SJCRH30 (cell line): ENCODE data around the gene TIAM2. TPM values are rescaled to one million over a fixed set of nuclear protein-coding genes. Genes with fewer than 3 reads are reported as not detected.
"Not testable (repeated sequence)": the region's sequence is repeated elsewhere in the genome, so short reads cannot be mapped to it uniquely, and the experiment has no call there.

Source experiments
- DNase-seq, 2 experiments: peaks; one replicate each; pipeline ENCODE4 v3.0.0-alpha.2; 2015 to 2020
- H3K27ac ChIP-seq: fragments of 250-450 bp; sonication (Bioruptor Pico); 2 replicates; pipeline ENCODE4 v1.5.1; 2020; ENCODE audit warnings: mild to moderate bottlenecking, moderate library complexity
- H3K27me3 ChIP-seq: fragments of 250-450 bp; sonication (Bioruptor Pico); 2 replicates; pipeline ENCODE4 v1.5.1; 2020; ENCODE audit warnings: mild to moderate bottlenecking, moderate library complexity
- H3K36me3 ChIP-seq: fragments of 250-450 bp; sonication (Bioruptor Pico); 2 replicates; pipeline ENCODE4 v1.5.1; 2020; ENCODE audit warnings: mild to moderate bottlenecking, moderate library complexity
- H3K4me1 ChIP-seq: fragments of 250-450 bp; sonication (Bioruptor Pico); 2 replicates; pipeline ENCODE4 v1.5.1; 2020; ENCODE audit warnings: mild to moderate bottlenecking, moderate library complexity
- H3K4me3 ChIP-seq: fragments of 250-450 bp; sonication (Bioruptor Pico); 2 replicates; pipeline ENCODE4 v1.5.1; 2020; ENCODE audit warnings: mild to moderate bottlenecking, moderate library complexity
- H3K9me3 ChIP-seq: fragments of 250-450 bp; sonication (Bioruptor Pico); replicated peaks from 2 replicates; pipeline ENCODE4 v1.5.1; 2020; ENCODE audit warnings: mild to moderate bottlenecking, moderate library complexity
- total RNA-seq: library from RNA; depleted of rRNA; stranded (reverse); fragments of >200 nt; shearing (Covaris generic); gene quantifications from 2 replicates; pipeline ENCODE4 v1.2.3, GENCODE V29; 2014

The TIAM2 gene
- total RNA-seq, 1 experiment from 2014 or later: 23.8 TPM

DNA sequence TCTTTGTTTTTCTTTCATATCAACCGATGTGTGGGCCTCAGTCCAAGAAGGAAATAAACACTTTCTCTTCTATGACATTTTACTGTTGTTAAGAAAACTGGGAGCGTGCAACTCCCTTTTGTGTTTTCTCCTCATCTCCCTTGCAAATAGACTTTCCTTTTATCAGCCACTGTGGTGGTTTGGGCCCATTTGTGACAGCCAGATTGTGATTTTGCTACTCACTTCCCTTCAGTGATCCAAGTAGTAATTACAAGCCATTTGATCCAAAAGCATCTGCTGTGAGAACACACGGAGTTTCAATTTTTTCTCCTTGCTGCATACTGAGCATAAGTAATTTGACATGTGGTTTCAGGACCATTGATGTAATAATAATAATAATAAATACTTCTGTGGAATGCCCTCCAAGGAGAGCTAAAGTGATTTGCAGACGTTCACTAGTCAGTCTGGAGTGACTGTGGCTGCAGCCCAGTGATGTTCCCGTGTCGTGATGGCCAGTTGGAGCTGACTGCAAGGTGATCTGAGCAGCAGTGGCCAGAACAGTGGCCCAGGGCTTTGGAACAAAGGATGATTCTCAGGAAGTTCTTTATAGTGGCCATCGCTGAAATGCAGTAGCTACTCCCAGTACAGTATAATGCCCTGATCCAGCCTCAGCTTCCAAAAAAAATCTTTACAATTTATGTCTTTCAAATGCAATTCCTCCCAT is 176.8 kb downstream of the TIAM2 start:
- H3K4me3 ChIP-seq: no peak overlapping the region
- no peak for DNase-seq
- no peaks in the 10 kb centered on the region for H3K27me3 ChIP-seq
- H3K36me3 ChIP-seq: 0 out of 2 replicates have a peak, but pooled peaks cover 8% of the 10 kb centered on the region
- peaks cover 12% of the 10 kb centered on the region for H3K4me1 ChIP-seq
- H3K27ac ChIP-seq: no peak overlapping the region; the same call in 1 of the 2 replicates
- no peaks in the 10 kb centered on the region for H3K9me3 ChIP-seq

GRCh38 chr6:155173488-155173887 is 178.4 kb downstream of the TIAM2 start:
- Histone ChIP-seq H3K36me3 (no peaks in the 10 kb centered on the region), H3K9me3 (no peaks in the 10 kb centered on the region), H3K27me3 (no peaks in the 10 kb centered on the region), H3K27ac (no peak overlapping the region), H3K4me1 (peaks cover 12% of the 10 kb centered on the region), H3K4me3 (no peak overlapping the region)
- DNase-seq: no peak

DNA sequence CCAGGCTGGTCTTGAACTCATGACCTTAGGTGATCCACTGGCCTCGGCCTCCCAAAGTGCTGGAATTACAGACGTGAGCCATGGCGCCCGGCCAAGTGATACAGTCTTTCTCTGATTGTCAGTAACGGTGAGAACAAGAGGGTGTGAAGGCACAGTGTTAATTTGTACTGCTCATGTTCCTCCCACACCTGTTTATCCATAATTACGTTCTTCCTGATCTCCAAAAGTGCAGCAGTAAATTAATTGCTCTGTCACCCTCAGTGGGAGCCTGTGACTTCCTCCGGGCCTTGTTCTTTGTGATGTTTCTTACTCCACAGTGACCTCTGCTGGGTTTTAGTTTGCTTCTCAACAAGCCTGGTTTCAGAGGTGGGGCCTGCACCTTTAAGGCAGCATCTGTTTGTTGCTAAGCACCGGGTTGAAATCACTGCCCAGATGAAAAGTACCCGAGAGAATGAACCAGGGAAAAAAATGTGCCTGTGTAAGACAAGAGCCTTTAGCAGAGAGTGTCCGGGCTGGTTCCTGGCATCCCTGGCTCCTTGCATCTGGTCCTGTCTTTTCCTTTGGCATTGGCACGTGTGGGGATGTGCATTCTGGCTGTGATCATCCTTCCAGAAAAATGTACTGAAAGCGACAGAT is 179.6 kb downstream of the TIAM2 start:
- Histone ChIP-seq H3K36me3 (peaks cover 6% of the 10 kb centered on the region; the same call in 1 of the 2 replicates), H3K4me1 (peaks cover 12% of the 10 kb centered on the region), H3K27ac (no peak overlapping the region), H3K4me3 (no peak overlapping the region), H3K27me3 (no peaks in the 10 kb centered on the region), H3K9me3 (no peaks in the 10 kb centered on the region)
- DNase-seq: peak; percentile 73 to 89

DNA sequence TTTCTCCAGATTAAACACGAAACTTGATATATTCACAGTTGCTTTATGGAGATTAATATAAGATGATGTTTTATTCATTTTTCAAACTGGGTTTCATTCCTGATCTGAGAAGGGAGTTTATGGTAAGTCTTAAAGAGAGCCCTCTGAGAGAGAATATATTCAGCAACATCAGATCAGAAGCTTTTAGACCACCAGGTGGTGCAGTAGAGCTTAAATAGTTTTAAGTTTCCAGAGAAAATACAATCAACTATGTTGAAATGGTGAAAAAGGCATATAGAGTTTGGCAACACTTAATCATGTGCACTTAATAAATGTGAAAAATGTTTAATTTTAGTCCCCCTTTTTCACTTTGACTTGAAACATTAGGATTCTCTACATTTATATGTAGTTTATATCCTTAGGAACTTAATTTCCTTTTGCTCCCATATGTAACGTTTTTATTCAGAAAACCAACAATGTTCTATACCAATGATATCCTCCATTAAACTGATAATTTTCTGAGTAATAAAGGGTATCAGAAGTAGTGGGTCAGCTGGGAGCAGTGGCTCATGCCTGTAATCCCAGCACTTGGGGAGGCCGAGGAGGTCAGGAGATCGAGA is 182.3 kb downstream of the TIAM2 start:
- no peaks in the 10 kb centered on the region for H3K4me1 ChIP-seq
- peak; percentile 49 to 79 for DNase-seq
- peaks cover 7% of the 10 kb centered on the region; the same call in 1 of the 2 replicates for H3K36me3 ChIP-seq
- no peak overlapping the region for H3K4me3 ChIP-seq
- no peaks in the 10 kb centered on the region for H3K27me3 ChIP-seq
- H3K9me3 ChIP-seq: no peaks in the 10 kb centered on the region
- H3K27ac ChIP-seq: no peak overlapping the region

DNA sequence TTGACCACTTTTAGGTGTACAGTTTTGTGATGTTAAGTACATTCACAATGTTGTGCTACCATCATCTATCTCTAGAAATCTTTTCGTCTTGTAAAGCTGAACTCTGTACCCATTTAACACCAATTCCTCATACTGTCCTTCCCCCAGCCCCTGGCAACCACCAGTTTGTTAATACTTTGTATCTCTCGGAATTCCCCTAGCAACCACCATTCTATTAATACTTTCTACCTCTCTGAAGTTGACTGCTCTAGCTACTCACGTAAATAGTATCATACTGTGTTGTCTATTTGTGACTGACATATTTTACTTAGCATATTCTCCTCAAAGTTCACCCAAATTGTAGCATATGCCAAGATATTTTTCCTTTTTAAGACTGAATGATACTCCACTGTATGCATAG is 186.4 kb downstream of the TIAM2 start:
- H3K27me3 ChIP-seq: no peaks in the 10 kb centered on the region
- no peak overlapping the region for H3K27ac ChIP-seq
- H3K9me3 ChIP-seq: no peaks in the 10 kb centered on the region
- H3K4me1 ChIP-seq: no peaks in the 10 kb centered on the region
- no peak for DNase-seq
- H3K36me3 ChIP-seq: peaks cover 15% of the 10 kb centered on the region; the same call in 1 of the 2 replicates
- no peak overlapping the region for H3K4me3 ChIP-seq

DNA sequence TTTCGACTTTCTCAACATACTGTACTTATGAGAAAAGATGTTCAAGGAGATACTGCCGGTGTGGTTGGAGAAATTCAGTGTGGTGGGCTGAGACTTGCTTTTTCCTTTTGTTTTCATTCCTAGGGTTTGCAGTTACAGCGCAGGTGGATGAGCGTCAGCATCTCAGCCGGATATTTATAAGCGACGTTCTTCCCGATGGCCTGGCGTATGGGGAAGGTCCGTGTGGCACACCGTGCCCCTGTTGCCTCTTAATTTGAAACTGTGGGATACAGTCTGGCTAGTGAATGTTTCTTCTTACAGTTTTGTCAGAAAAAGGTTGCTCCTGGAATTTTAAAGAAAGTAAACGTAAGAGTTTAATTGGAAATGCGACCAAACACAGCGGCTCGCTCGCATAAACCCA is 187.0 kb downstream of the TIAM2 start:
- no peaks in the 10 kb centered on the region for H3K27me3 ChIP-seq
- no peak for DNase-seq
- H3K4me1 ChIP-seq: no peaks in the 10 kb centered on the region
- H3K4me3 ChIP-seq: no peak overlapping the region
- H3K27ac ChIP-seq: no peak overlapping the region
- peaks cover 15% of the 10 kb centered on the region; the same call in 1 of the 2 replicates for H3K36me3 ChIP-seq
- H3K9me3 ChIP-seq: no peaks in the 10 kb centered on the region

DNA sequence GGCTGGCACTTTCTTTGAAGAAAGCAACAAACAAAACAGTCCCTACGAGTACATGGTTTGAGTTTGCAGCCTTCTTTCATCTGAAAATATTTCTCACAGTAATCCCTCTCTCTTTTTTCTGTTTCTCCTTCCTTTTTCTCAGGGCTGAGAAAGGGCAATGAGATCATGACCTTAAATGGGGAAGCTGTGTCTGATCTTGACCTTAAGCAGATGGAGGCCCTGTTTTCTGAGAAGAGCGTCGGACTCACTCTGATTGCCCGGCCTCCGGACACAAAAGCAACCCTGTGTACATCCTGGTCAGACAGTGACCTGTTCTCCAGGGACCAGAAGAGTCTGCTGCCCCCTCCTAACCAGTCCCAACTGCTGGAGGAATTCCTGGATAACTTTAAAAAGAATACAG is 188.0 kb downstream of the TIAM2 start:
- Histone ChIP-seq H3K4me3 (no peak overlapping the region), H3K27ac (no peak overlapping the region), H3K9me3 (no peaks in the 10 kb centered on the region), H3K36me3 (peaks cover 15% of the 10 kb centered on the region; the same call in 1 of the 2 replicates), H3K27me3 (no peaks in the 10 kb centered on the region), H3K4me1 (peaks cover 3% of the 10 kb centered on the region; the same call in 1 of the 2 replicates)
- DNase-seq: no peak

DNA sequence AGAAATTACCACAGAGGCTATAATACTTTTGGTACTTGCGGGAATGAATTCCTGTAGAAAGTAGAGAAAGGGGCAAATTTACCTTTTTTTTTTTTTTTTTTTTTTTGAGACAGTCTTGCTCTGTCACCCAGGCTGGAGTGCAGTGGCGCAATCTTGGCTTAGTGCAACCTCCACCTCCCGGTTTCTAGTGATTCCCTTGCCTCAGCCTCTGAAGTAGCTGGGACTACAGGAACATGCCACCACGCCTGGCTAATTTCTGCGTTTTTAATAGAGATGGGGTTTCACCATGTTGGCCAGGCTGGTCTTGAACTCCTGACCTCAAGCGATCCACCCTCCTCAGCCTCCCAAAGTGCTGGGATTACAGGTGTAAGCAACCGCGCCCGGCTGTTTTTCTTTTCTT is 189.9 kb downstream of the TIAM2 start:
- not testable (repeated sequence) for H3K9me3 ChIP-seq, H3K36me3 ChIP-seq, DNase-seq, H3K27me3 ChIP-seq, H3K4me3 ChIP-seq, H3K27ac ChIP-seq
- H3K4me1 ChIP-seq: peaks cover 16% of the 10 kb centered on the region

GRCh38 chr6:155185544-155185943 is 190.4 kb downstream of the TIAM2 start:
- DNase-seq: no peak
- Histone ChIP-seq H3K9me3 (no peaks in the 10 kb centered on the region), H3K4me1 (peaks cover 16% of the 10 kb centered on the region), H3K4me3 (no peak overlapping the region), H3K36me3 (peaks cover 8% of the 10 kb centered on the region; the same call in 1 of the 2 replicates), H3K27me3 (no peaks in the 10 kb centered on the region), H3K27ac (no peak overlapping the region)

DNA sequence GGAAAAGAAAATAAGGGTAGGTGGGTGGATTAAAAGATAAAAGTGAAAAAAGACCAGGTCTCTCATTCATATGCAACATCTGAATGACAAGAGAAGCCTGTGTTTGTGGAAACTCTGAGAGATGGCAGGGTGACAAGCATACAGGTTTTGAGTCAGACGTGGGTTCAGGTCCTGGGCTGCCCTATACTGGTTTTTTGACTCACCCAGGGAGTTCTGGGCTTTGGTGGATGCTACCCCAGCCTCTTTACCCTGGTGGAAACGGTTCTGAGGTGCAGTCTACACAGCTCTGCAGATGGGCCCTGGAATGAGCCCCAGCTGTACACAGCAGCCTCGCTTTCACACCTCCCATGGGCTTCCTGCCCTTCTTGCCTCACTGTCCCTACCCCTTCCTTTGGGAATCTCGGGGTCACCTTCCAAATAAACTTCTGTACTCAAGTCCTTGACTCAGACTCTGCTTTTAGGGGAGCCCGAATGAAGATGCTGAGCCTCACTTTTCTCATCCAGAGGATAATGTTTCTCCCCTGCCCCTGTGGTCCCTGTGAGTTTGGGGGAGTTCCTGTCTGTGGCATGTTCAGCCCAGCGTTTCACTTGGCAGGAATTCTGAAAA is 191.0 kb downstream of the TIAM2 start:
- no peaks in the 10 kb centered on the region for H3K27me3 ChIP-seq
- no peak for DNase-seq
- no peaks in the 10 kb centered on the region for H3K9me3 ChIP-seq
- H3K27ac ChIP-seq: no peak overlapping the region
- peaks cover 8% of the 10 kb centered on the region; the same call in 1 of the 2 replicates for H3K36me3 ChIP-seq
- H3K4me1 ChIP-seq: peaks cover 16% of the 10 kb centered on the region
- no peak overlapping the region for H3K4me3 ChIP-seq

DNA sequence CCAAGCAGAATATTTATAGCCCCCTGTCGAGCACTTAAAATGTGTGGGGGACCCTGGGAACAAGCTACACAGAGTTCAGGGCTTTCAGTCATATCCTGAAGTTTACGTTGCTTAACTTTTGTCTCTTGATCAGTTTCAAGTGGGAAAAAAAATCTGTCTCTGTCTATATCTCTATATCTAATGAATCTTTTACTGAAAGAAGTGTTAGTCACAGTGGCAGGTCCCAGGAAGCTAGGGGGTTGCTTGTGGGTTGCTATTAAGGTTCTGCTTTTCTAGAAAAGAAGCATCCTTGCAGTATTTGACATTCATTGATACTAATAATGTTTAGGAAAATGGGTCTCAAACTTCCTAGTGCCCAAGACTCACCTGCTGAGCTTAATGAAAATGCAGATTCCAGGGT is 192.0 kb downstream of the TIAM2 start:
- Histone ChIP-seq H3K27me3 (no peaks in the 10 kb centered on the region), H3K36me3 (peaks cover 8% of the 10 kb centered on the region; the same call in 1 of the 2 replicates), H3K4me1 (peaks cover 16% of the 10 kb centered on the region), H3K4me3 (no peak overlapping the region), H3K9me3 (no peaks in the 10 kb centered on the region), H3K27ac (no peak overlapping the region)
- DNase-seq: no peak

DNA sequence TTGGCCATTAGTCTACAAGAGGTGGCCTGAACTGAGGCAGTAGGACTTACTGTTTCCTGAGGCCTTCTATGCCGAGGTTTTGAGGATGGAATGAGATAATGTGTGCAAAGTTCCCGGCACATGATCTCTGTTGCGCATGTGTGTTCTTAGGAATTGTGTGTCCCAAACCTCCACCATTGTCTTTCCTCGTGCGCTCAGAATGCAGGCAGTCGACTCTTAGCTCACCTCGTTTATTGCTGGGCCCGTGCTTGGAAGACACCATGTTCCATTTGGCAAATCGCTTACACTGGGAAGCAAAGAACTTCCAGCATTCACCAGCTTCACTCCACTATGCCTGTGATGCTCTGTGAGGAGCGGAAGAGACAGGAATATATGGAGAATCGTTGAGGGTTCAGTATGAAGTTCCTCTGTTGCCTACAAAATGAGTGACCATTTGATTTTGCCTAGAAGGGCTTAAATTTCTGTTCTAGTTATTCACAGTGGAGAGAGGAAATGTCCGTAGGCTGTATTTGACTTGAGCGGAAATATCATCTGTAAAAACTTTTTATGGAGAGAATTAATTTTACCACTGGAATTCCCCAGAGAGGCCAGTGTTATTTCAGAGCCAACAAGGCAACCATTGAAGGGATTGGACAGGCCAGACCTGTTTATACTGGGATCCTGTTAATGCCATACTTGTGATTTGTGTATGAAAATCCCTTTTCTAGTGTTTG is 193.0 kb downstream of the TIAM2 start:
- Histone ChIP-seq H3K27ac (no peak overlapping the region; the same call in 1 of the 2 replicates), H3K27me3 (no peaks in the 10 kb centered on the region)
- peak in 1 of 2 experiments; percentile 49 for DNase-seq

GRCh38 chr6:155188707-155189496 is 193.8 kb downstream of the TIAM2 start:
- Histone ChIP-seq H3K9me3 (no peaks in the 10 kb centered on the region), H3K4me1 (peaks cover 16% of the 10 kb centered on the region), H3K27ac (peak overlapping the region; percentile 10; the same call in 1 of the 2 replicates), H3K27me3 (no peaks in the 10 kb centered on the region), H3K36me3 (peaks cover 6% of the 10 kb centered on the region; the same call in 1 of the 2 replicates), H3K4me3 (peak overlapping the region; percentile 6; the same call in 1 of the 2 replicates)
- peak in 1 of 2 experiments; percentile 46 for DNase-seq

More for the DNA sequence above, 193.0 kb downstream of the TIAM2 start:
- Histone ChIP-seq H3K4me3 (no peak overlapping the region), H3K36me3 (peaks cover 10% of the 10 kb centered on the region; the same call in 1 of the 2 replicates), H3K4me1 (peaks cover 16% of the 10 kb centered on the region), H3K9me3 (no peaks in the 10 kb centered on the region)
